ENCODE measurements around the gene DOCK6. TPM values are rescaled to one million over a fixed set of nuclear protein-coding genes. Genes with fewer than 3 reads are reported as not detected.

The DOCK6 gene
- total and polyA plus RNA-seq, 10 of the 15 experiments (the other 5 are each of a cell fraction or from before 2014, with no cell fraction given): 0.76 to 24.8 (median 4.7) TPM

- no peak for TF ChIP-seq SKIL (IDR thresholded peaks at IDR 0.05; ENCODE audit: low read depth, poor library complexity, severe bottlenecking)
- TF ChIP-seq YY1 (IDR thresholded peaks at IDR 0.05; ENCODE audit: low read depth, low read length): no peak
- TF ChIP-seq ZBED1 (IDR thresholded peaks at IDR 0.05; ENCODE audit: borderline replicate concordance): no peak
- TF ChIP-seq PAX5 (IDR thresholded peaks at IDR 0.05; ENCODE audit: borderline replicate concordance, low read depth, low read length): no peak
- TF ChIP-seq PRDM15 (CRISPR knock-in tag; IDR thresholded peaks at IDR 0.05): no peak
- TF ChIP-seq, protein P1, sequence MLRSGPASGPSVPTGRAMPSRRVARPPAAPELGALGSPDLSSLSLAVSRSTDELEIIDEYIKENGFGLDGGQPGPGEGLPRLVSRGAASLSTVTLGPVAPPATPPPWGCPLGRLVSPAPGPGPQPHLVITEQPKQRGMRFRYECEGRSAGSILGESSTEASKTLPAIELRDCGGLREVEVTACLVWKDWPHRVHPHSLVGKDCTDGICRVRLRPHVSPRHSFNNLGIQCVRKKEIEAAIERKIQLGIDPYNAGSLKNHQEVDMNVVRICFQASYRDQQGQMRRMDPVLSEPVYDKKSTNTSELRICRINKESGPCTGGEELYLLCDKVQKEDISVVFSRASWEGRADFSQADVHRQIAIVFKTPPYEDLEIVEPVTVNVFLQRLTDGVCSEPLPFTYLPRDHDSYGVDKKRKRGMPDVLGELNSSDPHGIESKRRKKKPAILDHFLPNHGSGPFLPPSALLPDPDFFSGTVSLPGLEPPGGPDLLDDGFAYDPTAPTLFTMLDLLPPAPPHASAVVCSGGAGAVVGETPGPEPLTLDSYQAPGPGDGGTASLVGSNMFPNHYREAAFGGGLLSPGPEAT (IDR thresholded peaks at IDR 0.05; ENCODE audit: low read depth): no peak
- TF ChIP-seq, protein P2, sequence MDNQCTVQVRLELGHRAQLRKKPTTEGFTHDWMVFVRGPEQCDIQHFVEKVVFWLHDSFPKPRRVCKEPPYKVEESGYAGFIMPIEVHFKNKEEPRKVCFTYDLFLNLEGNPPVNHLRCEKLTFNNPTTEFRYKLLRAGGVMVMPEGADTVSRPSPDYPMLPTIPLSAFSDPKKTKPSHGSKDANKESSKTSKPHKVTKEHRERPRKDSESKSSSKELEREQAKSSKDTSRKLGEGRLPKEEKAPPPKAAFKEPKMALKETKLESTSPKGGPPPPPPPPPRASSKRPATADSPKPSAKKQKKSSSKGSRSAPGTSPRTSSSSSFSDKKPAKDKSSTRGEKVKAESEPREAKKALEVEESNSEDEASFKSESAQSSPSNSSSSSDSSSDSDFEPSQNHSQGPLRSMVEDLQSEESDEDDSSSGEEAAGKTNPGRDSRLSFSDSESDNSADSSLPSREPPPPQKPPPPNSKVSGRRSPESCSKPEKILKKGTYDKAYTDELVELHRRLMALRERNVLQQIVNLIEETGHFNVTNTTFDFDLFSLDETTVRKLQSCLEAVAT (IDR thresholded peaks at IDR 0.05): no peak
- TF ChIP-seq FOXM1 (IDR thresholded peaks at IDR 0.05; ENCODE audit: low read depth, low read length): no peak
- TF ChIP-seq USF1 (IDR thresholded peaks at IDR 0.05; ENCODE audit: borderline replicate concordance, extremely low read length, insufficient read depth, low read depth, low read length): no peak
- TF ChIP-seq, protein P3, sequence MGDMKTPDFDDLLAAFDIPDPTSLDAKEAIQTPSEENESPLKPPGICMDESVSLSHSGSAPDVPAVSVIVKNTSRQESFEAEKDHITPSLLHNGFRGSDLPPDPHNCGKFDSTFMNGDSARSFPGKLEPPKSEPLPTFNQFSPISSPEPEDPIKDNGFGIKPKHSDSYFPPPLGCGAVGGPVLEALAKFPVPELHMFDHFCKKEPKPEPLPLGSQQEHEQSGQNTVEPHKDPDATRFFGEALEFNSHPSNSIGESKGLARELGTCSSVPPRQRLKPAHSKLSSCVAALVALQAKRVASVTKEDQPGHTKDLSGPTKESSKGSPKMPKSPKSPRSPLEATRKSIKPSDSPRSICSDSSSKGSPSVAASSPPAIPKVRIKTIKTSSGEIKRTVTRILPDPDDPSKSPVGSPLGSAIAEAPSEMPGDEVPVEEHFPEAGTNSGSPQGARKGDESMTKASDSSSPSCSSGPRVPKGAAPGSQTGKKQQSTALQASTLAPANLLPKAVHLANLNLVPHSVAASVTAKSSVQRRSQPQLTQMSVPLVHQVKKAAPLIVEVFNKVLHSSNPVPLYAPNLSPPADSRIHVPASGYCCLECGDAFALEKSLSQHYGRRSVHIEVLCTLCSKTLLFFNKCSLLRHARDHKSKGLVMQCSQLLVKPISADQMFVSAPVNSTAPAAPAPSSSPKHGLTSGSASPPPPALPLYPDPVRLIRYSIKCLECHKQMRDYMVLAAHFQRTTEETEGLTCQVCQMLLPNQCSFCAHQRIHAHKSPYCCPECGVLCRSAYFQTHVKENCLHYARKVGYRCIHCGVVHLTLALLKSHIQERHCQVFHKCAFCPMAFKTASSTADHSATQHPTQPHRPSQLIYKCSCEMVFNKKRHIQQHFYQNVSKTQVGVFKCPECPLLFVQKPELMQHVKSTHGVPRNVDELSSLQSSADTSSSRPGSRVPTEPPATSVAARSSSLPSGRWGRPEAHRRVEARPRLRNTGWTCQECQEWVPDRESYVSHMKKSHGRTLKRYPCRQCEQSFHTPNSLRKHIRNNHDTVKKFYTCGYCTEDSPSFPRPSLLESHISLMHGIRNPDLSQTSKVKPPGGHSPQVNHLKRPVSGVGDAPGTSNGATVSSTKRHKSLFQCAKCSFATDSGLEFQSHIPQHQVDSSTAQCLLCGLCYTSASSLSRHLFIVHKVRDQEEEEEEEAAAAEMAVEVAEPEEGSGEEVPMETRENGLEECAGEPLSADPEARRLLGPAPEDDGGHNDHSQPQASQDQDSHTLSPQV (IDR thresholded peaks at IDR 0.05): no peak
- TF ChIP-seq CHD1 (IDR thresholded peaks at IDR 0.05; ENCODE audit: low read depth, low read length): no peak
- no peak for TF ChIP-seq ZNF274 (IDR thresholded peaks at IDR 0.05; ENCODE audit: insufficient read depth, insufficient read length)
These were observed 41.2 kb downstream of the DOCK6 start (continued) for GRCh38 chr19:11221082-11221598.
